PFSK-1 (cell line): ENCODE data around the gene CEL.

Experiments used
- FOXP2 ChIP-seq: optimal IDR thresholded peaks from 2 replicates; pipeline ENCODE3; 2011; ENCODE audit warnings: borderline replicate concordance, control low read depth, inconsistent platforms; ENCODE audit not compliant: insufficient read depth; ENCODE audit errors: extremely low read length, extremely low read depth
- POLR2AphosphoS5 ChIP-seq: IDR thresholded peaks from 2 replicates; pipeline ENCODE4 v1.6.1; 2012; ENCODE audit warnings: low read depth, mild to moderate bottlenecking, control low read depth, low read length, moderate library complexity
- REST ChIP-seq, 2 experiments: IDR thresholded peaks; 2 replicates each; pipeline versions ENCODE4 v1.6.1 to v1.8.0; 2011 to 2012; ENCODE audit warnings: low read depth in 2 of 2, low read length in 2 of 2, control low read depth in 1 of 2, inconsistent platforms in 1 of 2, mild to moderate bottlenecking in 1 of 2, moderate library complexity in 1 of 2; ENCODE audit not compliant: insufficient read depth in 1 of 2
- SIN3A ChIP-seq: IDR thresholded peaks from 2 replicates; pipeline ENCODE4 v1.6.1; 2012; ENCODE audit warnings: mild to moderate bottlenecking, low read length, moderate library complexity, borderline replicate concordance; ENCODE audit not compliant: insufficient read depth
- TAF1 ChIP-seq: IDR thresholded peaks from 2 replicates; pipeline ENCODE4 v1.6.1; 2012; ENCODE audit warnings: low read length, control low read depth, borderline replicate concordance; ENCODE audit not compliant: insufficient read depth

- TF ChIP-seq POLR2AphosphoS5 (no peak), REST (IDR thresholded peaks at IDR 0.05; ENCODE audit: insufficient read depth in 1 of 2, low read depth in 2 of 2, low read length in 2 of 2) (no peak), SIN3A (no peak), TAF1 (no peak), FOXP2 (no peak)
These were observed 27.0 kb downstream of the CEL start for GRCh38 chr9:133088756-133089155.
